Hematopoietic multipotent progenitor cell treated with erythropoietin and hydrocortisone succinate and interleukin-3 and kit ligand, for 15 days (in vitro differentiated cells): ENCODE measurements around the gene ADGRF3.
"Not testable (repeated sequence)": the region's sequence is repeated elsewhere in the genome, so short reads cannot be mapped to it uniquely, and the experiment has no call there.

Source experiments
- DNase-seq: peaks from one replicate; pipeline ENCODE4 v3.0.0-alpha.2; 2015; ENCODE audit warnings: low spot score

Gene ADGRF3

DNA sequence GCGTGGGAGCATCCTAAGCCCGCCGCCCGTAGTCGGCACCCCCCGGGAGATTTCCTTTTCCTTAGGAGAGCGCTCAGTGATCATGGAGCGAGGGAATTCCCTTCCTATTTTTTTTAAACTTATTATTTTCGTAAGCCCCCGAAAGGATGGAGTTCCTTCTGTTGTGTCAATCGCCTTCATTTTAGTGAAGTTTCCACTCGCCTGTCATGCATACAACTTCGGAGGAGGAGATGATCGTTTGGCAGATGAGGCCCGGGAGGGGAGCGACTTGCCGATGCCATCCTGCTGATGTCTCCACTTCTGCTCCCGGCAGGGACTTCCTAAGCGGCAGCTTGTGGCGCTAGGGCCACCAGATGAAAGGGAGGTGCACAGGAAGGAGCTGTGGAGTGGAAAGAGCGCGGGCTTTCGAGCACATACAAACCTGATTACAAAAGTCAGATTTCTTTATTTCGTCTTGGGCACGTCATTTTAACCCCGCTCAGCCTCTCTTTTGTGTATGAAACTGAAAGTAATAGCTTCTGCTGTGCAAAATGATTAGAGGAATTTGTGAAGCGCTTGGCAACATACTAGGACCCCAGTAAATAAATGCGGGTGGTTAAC lies at the start of gene ADGRF3:
Gene ADGRF3, minus strand, starts transcription at position 336 of the 600 bp plus-strand sequence. CDS start 555 bp downstream, outside the sequence.
- DNase-seq: peak; percentile 59

GRCh38 chr2:26395394-26395793 lies 48.8 kb upstream of the ADGRF3 start:
- DNase-seq: no peak

DNA sequence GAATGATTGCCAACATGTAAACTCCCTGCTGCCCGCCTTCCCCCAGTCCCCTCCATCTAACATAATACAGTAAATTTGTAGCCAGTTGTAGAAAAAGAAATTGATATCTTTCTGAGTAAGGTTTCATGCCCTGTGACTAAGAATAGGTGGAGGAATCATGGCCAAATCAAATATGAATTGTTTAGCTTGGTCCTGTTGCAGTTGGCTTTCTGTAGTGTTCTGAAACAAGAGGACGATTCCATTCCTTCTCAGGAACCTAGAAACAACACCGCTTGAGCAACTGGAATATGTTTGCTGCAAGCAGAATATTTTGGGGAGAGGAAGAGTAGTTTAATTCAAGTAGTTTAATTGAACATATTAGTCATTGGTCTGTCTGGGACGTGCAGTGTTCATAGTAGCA lies 48.1 kb upstream of the ADGRF3 start:
- DNase-seq: no peak

DNA sequence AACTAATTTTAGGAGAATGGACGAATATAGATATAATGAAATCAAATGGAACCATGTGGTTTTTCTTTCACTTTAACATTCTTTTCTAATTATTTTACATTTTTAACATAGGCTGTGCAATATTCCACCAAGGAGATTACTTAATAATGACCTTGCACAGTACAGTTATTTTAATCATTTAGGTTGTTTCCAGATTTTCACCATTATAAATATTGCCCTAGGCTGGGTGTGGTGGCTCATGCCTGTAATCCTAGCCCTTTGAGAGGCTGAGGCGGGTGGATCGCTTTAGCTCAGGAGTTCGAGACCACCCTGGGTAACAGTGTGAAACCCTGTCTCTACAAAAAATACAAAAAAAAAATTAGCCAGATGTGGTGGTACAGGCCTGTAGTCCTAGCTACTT lies 40.6 kb upstream of the ADGRF3 start:
- no peak for DNase-seq

- DNase-seq: no peak
These were observed 38.0 kb upstream of the ADGRF3 start for GRCh38 chr2:26384597-26384996.

DNA sequence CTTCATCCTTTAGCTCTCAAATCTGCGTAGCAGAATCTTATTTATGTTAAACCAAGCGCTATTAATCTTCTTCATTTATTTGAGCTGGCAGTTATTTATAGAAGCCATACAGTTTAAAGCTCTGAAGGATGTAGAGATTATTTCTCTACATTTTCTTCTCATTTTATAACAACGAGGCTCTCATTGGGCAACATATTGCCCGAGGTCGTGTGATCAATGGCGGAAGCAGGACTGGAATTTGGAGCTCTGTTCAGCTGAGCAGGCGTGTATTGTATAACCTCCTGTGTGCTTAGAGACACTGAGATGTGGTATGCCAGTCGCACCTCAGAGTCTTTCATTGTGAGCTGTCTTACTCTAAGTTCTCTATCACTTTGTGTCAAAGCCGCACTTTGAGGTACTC lies 37.6 kb upstream of the ADGRF3 start:
- DNase-seq: no peak

- no peak for DNase-seq
These were observed 36.0 kb upstream of the ADGRF3 start for GRCh38 chr2:26382564-26382963.

DNA sequence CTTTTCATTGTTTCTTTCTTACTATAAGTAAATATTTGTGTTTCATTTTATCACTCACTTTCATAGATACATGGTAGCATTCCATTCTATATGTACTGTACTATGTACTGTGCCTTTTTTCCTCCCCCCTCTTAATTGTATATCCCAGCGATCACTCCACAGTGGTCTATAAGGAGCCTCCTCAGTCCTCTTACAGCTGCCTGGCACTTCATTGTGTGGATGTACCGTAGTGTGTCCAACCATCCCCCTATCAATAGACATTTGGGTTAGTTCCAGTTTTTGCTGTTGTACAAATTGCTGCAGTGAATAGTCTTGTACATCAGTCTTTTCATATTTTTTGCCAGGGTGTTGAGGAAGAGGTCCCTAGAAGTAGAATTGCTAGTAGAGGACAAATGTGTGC lies 33.7 kb upstream of the ADGRF3 start:
- DNase-seq: no peak

GRCh38 chr2:26376799-26377198 lies 30.2 kb upstream of the ADGRF3 start:
- DNase-seq: no peak

DNA sequence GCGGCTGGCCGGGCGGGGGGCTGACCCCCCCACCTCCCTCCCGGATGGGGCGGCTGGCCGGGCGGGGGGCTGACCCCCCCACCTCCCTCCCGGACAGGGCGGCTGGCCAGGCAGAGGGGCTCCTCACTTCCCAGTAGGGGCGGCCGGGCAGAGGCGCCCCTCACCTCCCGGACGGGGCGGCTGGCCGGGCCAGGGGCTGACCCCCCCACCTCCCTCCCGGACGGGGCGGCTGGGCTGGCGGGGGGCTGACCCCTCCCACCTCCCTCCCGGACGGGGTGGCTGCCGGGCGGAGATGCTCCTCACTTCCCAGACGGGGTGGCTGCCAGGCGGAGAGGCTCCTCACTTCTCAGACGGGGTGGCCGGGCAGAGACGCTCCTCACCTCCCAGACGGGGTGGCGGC lies 24.3 kb upstream of the ADGRF3 start:
- DNase-seq: not testable (repeated sequence)

GRCh38 chr2:26369664-26370063 lies 23.1 kb upstream of the ADGRF3 start:
- DNase-seq: not testable (repeated sequence)

GRCh38 chr2:26366957-26367356 lies 20.4 kb upstream of the ADGRF3 start:
- no peak for DNase-seq

- no peak for DNase-seq
These were observed 18.1 kb upstream of the ADGRF3 start for GRCh38 chr2:26364669-26365068.

GRCh38 chr2:26363958-26364357 lies 17.4 kb upstream of the ADGRF3 start:
- no peak for DNase-seq

DNA sequence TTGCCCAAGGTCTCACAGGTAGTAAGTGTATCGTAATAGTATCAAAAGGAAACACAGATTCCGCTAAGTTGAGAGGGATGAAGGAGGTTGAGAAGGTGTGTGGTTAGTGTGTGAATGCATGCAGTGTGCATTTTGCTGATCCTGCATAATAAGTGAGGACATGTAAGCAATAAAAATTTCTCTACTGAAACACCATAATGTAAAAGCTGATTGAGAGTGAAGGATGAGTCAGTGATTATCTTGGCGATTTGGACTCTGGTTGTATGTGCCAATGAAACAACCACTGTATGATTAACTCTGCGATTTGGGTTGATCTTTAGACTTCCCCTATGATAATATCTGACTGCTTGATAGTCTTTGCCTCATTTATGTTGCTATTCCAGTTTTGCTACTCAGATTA lies 16.7 kb upstream of the ADGRF3 start:
- no peak for DNase-seq

GRCh38 chr2:26359886-26360473 lies 13.4 kb upstream of the ADGRF3 start:
- DNase-seq: no peak

GRCh38 chr2:26356771-26357170 lies 10.2 kb upstream of the ADGRF3 start:
- DNase-seq: no peak

DNA sequence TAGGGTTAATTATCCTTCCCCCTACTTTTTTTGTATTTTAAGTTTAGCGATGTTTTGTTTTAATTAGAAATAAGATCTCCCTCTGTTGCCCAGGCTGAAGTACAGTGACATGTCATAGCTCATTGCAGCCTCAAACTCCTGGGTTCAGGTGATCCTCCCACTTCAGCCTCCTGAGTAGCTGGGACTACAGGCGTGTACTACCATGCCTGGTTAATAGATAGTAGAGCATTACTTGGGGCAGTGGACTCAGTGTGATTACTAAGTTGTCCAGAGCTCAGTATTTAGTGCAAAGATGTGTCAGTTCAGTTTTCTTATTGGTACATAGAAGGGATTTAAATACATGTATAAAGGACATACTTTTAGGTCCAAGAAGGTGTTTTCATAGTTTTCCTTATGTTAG lies 9.5 kb upstream of the ADGRF3 start:
- peak; percentile 64 for DNase-seq

DNA sequence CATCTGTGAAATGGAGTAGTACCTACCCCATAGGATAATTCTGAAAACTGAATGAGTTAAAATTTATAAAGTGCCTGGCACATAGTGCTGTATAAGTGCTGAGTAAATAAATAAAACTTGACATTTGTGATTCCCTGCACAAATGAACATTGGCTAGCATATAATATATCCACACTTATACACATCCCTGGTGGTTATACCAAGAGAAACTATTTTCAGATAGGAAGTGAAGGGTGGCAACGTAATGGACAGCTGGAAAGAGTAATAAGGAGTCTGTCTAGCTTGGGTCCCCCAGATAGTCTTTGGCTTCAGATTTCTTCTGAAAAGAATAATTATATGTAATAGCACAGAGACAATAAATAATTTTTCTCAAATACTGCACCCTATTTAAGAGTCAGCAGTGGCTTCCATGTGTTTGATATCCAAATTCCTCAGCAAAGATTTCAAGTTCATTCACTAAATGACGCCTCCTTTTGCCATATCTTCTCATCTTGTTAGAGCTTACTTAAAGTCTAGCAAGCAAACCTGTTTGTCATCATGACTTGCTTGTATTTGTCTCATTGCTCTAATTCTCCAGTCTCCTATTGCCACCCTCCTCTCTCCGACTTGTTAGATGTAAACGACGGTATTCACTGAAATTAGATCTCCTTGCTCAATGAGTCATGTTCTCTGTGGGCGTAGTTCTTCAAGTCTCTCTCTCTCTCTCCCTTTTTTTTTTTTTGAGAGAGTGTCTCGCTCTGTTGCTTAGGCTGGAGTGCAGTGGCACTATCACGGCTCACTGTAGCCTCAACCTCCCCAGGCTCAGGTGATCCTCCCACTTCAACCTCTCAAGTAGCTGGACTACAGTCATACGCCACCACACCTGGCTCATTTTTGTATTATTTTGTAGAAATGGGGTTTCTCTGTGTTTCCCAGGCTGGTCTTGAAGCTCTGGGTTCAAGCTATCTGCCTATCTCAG lies 8.7 kb upstream of the ADGRF3 start:
- peak; percentile 93 for DNase-seq

DNA sequence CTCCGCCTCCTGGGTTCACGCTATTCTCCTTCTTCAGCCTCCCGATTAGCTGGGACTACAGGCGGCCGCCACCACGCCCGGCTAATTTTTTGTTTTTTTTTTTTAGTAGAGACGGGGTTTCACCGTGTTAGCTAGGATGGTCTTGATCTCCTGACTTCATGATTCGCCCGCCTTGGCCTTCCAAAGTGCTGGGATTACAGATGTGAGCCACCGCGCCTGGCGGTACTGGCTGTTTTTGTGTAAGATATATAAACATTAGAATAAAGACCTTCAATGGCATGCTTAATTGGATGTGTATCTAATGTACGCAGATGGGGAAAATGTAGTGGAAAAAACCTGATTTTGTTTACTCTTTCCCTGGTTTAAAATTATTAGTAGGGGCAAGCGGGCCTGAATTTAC lies 7.9 kb upstream of the ADGRF3 start:
- DNase-seq: not testable (repeated sequence)

DNA sequence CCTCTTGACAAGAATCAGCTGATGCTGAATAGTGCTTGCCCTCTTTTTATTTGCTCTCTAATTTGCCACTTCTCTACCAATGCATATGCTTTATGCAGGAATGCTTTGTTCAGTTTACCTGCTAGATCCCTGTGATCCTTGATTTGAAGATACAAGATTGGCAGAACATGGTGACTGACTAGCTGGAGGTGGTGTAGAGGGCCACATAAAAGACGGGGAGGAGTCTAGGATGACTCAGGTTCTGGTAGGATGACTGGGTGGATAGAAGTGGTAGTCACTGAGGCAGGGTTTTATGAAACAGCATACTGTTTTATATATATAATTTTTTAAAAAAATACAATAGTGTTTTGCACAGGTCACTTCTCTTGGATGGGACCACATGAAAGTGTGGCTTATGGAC lies 6.3 kb upstream of the ADGRF3 start:
- peak; percentile 73 for DNase-seq

- DNase-seq: no peak
These were observed 4.9 kb upstream of the ADGRF3 start for GRCh38 chr2:26351375-26352090.
